Measurements from ENCODE around the gene SPC24. TPM values are rescaled to one million over a fixed set of nuclear protein-coding genes. Genes with fewer than 3 reads are reported as not detected.
A peak's percentile ranks its signal among the peaks of the same experiment; 100 is the strongest.

SPC24 gene
- total RNA-seq, 4 donors from 2014 or later = 4.2 to 6.8 (median 5.7) TPM

- H3K27ac ChIP-seq = peak overlapping the region in 3 of 4 donors; percentile 84 to 96 (median 95)
- H3K4me3 ChIP-seq = no peak overlapping the region
- peaks cover 0 to 70% of the 10 kb centered on the region in 2 donors for H3K36me3 ChIP-seq
- TF ChIP-seq CTCF (IDR thresholded peaks at IDR 0.05) (no peak), POLR2A (IDR thresholded peaks at IDR 0.05) (no peak), POLR2AphosphoS5 (IDR thresholded peaks at IDR 0.05) (no peak), EP300 (IDR thresholded peaks at IDR 0.05) (no peak)
- WGBS, 2 donors (ENCODE audit: low coverage in 1 of 2) = 67 to 77% methylated on average over 5 to 9 of the region's 9 CpGs
- no peak for ATAC-seq
- no peaks in the 10 kb centered on the region for H3K9me3 ChIP-seq
- peaks cover 0 to 61% (median 27%) of the 10 kb centered on the region in 3 donors for H3K4me1 ChIP-seq
- no peaks in the 10 kb centered on the region for H3K27me3 ChIP-seq
These were observed 22.0 kb upstream of the SPC24 start for GRCh38 chr19:11177592-11177991.

DNA sequence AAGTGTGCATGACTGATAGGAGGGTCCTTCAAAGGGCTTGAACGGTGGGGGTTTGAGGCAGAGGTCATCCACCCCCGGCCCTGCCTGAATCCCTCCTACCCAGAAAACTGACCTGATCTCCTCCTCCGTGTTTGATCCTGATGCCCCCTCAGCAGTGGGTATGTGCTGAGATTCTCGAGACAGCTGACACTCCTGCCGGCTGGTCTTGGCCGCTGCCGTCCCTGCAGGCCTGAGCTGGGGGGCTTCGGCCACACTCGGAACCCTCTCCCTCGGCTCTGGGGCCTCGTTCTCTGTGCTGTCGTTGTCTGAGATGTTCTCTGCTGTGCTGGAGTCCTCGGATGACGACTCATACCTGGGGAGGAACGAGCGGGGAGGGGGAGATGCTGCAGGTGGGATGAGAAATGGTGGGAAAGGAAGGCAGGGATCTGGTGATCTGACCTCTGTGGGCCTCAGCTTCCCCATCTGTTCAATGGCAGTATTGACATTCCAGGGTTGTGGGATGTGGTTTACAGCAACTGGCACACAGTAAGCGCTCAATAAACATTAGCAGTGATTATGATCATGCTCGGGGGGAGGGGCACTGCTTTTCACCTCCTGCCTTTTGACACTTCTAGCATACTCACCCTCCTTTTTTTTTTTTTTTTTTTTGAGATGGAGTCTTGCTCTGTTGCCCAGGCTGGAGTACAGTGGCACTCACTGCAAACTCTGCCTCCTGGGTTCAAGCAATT is 21.0 kb upstream of the SPC24 start:
- peaks cover 0 to 73% of the 10 kb centered on the region in 2 donors for H3K36me3 ChIP-seq
- H3K27ac ChIP-seq = peak overlapping the region in 3 of 4 donors; percentile 59 to 96 (median 95)
- peaks cover 0 to 61% (median 27%) of the 10 kb centered on the region in 3 donors for H3K4me1 ChIP-seq
- TF ChIP-seq CTCF (IDR thresholded peaks at IDR 0.05) (no peak), POLR2A (IDR thresholded peaks at IDR 0.05) (no peak), POLR2AphosphoS5 (IDR thresholded peaks at IDR 0.05) (no peak), EP300 (IDR thresholded peaks at IDR 0.05) (no peak)
- no peaks in the 10 kb centered on the region for H3K27me3 ChIP-seq
- H3K4me3 ChIP-seq = no peak overlapping the region
- 76 to 100% methylated on average over 1 to 3 of the region's 18 CpGs for WGBS, 2 donors (ENCODE audit: low coverage in 1 of 2)
- ATAC-seq = no peak
- H3K9me3 ChIP-seq = no peaks in the 10 kb centered on the region

DNA sequence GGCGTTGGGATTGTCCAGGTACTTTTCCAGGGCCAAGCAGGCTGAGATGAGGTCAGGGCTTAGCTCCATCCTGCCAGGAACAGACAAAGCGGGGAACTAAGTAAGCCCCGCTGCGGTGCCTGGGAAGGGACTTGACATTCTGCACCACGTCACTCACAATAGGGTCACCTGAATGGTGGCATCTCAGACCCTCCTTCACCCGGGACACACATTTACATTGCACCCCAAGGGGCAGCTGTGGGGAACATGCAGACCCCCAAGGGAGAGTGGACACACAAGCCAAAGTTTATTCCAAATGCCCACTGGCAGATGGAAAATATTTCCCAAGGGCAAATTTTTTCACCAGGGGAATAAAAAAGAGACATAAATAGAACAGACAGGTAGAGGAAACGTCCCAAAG is 20.3 kb upstream of the SPC24 start:
- ATAC-seq = no peak
- Histone ChIP-seq H3K4me3 (no peak overlapping the region), H3K4me1 (peaks cover 0 to 61% (median 22%) of the 10 kb centered on the region in 3 donors), H3K27ac (peak overlapping the region in 3 of 4 donors; percentile 59 to 95 (median 61)), H3K9me3 (no peaks in the 10 kb centered on the region), H3K27me3 (no peaks in the 10 kb centered on the region), H3K36me3 (peaks cover 0 to 80% of the 10 kb centered on the region in 2 donors)
- WGBS, 2 donors (ENCODE audit: low coverage in 1 of 2) = 36 to 70% methylated on average over 1 to 2 of the region's 7 CpGs
- TF ChIP-seq CTCF (IDR thresholded peaks at IDR 0.05) (no peak), POLR2AphosphoS5 (IDR thresholded peaks at IDR 0.05) (no peak), POLR2A (IDR thresholded peaks at IDR 0.05) (no peak), EP300 (IDR thresholded peaks at IDR 0.05) (no peak)

- no peaks in the 10 kb centered on the region for H3K9me3 ChIP-seq
- no peaks in the 10 kb centered on the region for H3K27me3 ChIP-seq
- TF ChIP-seq POLR2AphosphoS5 (IDR thresholded peaks at IDR 0.05) (no peak), CTCF (IDR thresholded peaks at IDR 0.05) (no peak), POLR2A (IDR thresholded peaks at IDR 0.05) (no peak), EP300 (IDR thresholded peaks at IDR 0.05) (no peak)
- H3K4me3 ChIP-seq = no peak overlapping the region
- ATAC-seq = no peak
- peaks cover 0 to 96% of the 10 kb centered on the region in 2 donors for H3K36me3 ChIP-seq
- H3K4me1 ChIP-seq = peaks cover 0 to 61% (median 10%) of the 10 kb centered on the region in 3 donors
- peak overlapping the region in 3 of 4 donors; percentile 56 to 95 (median 86) for H3K27ac ChIP-seq
- 88 to 93% methylated on average over 5 to 12 of the region's 27 CpGs for WGBS, 2 donors (ENCODE audit: low coverage in 1 of 2)
These were observed 18.8 kb upstream of the SPC24 start for GRCh38 chr19:11174336-11174735.

Measured in gastroesophageal sphincter (tissue), 4 donors.